ENCODE data around the gene LRP2.

Gene LRP2

DNA sequence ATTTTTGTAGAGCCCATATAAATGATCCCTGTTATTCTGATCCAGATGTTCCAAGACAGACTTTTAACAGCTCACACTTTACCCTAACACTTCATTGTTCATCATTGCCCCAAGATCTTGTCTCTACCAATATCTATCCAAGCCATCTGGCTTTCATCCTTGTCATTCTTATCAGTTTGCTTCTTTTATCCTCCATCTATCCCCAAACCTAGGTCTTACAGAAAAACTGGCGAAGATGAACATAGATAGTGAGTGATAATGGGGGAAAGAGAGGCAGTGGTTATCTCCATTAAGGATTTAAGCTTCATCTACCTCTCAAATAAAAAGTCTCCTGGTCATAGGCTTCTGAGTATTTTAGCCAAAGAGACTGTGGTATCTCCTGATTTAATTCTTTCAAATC, 203.5 kb downstream of the LRP2 start:
- Histone ChIP-seq H3K79me2 (ENCODE audit: insufficient read depth, low read depth) (no peaks in the 10 kb centered on the region), H2AFZ (ENCODE audit: low read depth) (no peak overlapping the region), H3K4me1 (ENCODE audit: low read depth, poor library complexity, severe bottlenecking) (no peaks in the 10 kb centered on the region), H3K27ac (no peak overlapping the region), H3K9ac (no peak overlapping the region), H4K20me1 (ENCODE audit: insufficient read depth) (no peaks in the 10 kb centered on the region), H3K4me3 (IDR thresholded peaks at IDR 0.05; ENCODE audit: insufficient read depth, low read depth, low read length) (no peak overlapping the region), H3K36me3 (ENCODE audit: insufficient read depth) (no peaks in the 10 kb centered on the region), H3K4me2 (no peak overlapping the region), H3K27me3 (ENCODE audit: insufficient read depth, low read depth) (no peaks in the 10 kb centered on the region)
- TF ChIP-seq, protein P1, sequence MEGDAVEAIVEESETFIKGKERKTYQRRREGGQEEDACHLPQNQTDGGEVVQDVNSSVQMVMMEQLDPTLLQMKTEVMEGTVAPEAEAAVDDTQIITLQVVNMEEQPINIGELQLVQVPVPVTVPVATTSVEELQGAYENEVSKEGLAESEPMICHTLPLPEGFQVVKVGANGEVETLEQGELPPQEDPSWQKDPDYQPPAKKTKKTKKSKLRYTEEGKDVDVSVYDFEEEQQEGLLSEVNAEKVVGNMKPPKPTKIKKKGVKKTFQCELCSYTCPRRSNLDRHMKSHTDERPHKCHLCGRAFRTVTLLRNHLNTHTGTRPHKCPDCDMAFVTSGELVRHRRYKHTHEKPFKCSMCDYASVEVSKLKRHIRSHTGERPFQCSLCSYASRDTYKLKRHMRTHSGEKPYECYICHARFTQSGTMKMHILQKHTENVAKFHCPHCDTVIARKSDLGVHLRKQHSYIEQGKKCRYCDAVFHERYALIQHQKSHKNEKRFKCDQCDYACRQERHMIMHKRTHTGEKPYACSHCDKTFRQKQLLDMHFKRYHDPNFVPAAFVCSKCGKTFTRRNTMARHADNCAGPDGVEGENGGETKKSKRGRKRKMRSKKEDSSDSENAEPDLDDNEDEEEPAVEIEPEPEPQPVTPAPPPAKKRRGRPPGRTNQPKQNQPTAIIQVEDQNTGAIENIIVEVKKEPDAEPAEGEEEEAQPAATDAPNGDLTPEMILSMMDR (conservative IDR thresholded peaks at IDR 0.05; ENCODE audit: low read depth, low read length) = no peak

DNA sequence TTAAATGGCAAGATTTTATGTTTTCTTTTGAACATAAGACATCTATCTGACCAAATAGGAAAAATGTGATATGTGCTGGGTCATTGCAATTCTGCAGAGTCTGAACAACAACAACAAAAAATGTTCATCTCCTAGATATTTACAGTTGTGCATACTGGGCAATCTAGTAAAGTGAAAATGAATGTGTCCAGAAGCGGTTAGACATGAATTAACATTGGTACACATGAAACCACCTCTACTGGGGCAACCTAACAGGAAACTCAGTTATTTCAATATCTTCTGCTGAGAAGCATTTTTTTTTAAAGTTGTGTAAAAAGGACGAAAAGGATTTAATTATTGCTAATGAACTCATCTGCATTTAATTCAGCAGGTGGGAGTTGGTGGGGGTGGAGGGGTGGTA, 216.1 kb downstream of the LRP2 start:
- Histone ChIP-seq H3K4me1 (ENCODE audit: low read depth, poor library complexity, severe bottlenecking) (no peaks in the 10 kb centered on the region), H3K4me3 (IDR thresholded peaks at IDR 0.05; ENCODE audit: insufficient read depth, low read depth, low read length) (no peak overlapping the region), H2AFZ (ENCODE audit: low read depth) (no peak overlapping the region), H3K4me2 (no peak overlapping the region), H3K27ac (no peak overlapping the region), H4K20me1 (ENCODE audit: insufficient read depth) (no peaks in the 10 kb centered on the region), H3K27me3 (ENCODE audit: insufficient read depth, low read depth) (no peaks in the 10 kb centered on the region), H3K9ac (no peak overlapping the region), H3K36me3 (ENCODE audit: insufficient read depth) (no peaks in the 10 kb centered on the region), H3K79me2 (ENCODE audit: insufficient read depth, low read depth) (no peaks in the 10 kb centered on the region)
- TF ChIP-seq, protein P1 (conservative IDR thresholded peaks at IDR 0.05; ENCODE audit: low read depth, low read length) = no peak

DNA sequence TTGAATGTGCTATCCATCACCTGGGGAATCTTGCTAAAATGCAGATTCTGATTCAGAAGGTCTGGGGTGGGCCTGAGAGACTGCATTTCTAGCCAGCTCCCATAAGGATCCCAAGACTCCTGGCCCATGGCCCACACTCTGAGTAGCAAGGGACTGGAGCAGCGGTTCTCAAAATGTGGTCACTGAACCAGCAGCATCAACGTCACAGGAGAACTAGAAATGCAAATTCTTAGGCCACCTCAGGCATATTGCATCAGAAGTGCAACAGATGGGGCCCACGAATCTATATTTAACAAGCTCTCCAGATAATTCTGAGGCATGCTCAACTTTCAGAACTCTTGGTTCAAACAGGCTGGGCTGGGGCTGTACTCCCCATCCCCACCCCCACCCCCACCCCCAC, 218.3 kb downstream of the LRP2 start:
- Histone ChIP-seq H3K79me2 (ENCODE audit: insufficient read depth, low read depth) (no peaks in the 10 kb centered on the region), H3K4me3 (IDR thresholded peaks at IDR 0.05; ENCODE audit: insufficient read depth, low read depth, low read length) (no peak overlapping the region), H3K4me2 (no peak overlapping the region), H2AFZ (ENCODE audit: low read depth) (no peak overlapping the region), H3K4me1 (ENCODE audit: low read depth, poor library complexity, severe bottlenecking) (no peaks in the 10 kb centered on the region), H3K9ac (no peak overlapping the region), H3K27me3 (ENCODE audit: insufficient read depth, low read depth) (no peaks in the 10 kb centered on the region), H3K36me3 (ENCODE audit: insufficient read depth) (no peaks in the 10 kb centered on the region), H3K27ac (no peak overlapping the region), H4K20me1 (ENCODE audit: insufficient read depth) (no peaks in the 10 kb centered on the region)
- TF ChIP-seq, protein P1 (conservative IDR thresholded peaks at IDR 0.05; ENCODE audit: low read depth, low read length) = no peak

DNA sequence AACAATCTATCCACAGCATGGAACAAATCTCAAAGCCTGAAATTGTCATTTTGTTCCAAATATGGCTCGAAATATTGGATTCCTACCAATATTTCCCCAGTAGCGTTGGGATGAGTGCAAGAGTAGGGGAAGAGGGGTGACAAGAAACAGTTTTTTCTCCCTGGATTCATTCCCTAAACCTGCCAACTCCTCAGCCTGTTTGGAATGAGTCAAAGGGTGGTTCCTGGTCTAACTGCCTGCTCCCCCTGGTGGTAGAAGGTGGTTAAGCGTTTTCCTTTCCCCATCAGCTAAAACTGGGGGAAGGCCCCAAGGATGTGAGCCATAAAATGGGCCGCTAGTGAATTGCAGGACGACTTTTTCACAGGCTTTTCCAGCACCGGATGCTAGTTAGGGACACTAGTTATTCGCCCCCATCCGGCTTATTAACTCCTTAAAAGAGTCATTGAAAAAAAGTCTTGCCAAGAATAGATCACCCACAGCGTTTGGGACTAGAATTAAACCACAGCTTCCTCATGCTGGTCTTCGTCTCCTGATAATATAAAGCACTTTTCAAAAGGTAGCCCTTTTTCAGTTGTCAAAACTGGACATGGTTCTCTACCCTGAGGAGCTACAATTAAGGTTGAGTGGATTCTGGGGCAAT, 220.5 kb downstream of the LRP2 start:
- Histone ChIP-seq H2AFZ (ENCODE audit: low read depth) (no peak overlapping the region; the same call in 1 of the 2 replicates), H3K27me3 (ENCODE audit: insufficient read depth, low read depth) (no peaks in the 10 kb centered on the region), H3K4me1 (ENCODE audit: low read depth, poor library complexity, severe bottlenecking) (no peaks in the 10 kb centered on the region), H3K4me3 (IDR thresholded peaks at IDR 0.05; ENCODE audit: insufficient read depth, low read depth, low read length) (no peak overlapping the region), H3K79me2 (ENCODE audit: insufficient read depth, low read depth) (no peaks in the 10 kb centered on the region), H3K9ac (no peak overlapping the region), H4K20me1 (ENCODE audit: insufficient read depth) (no peaks in the 10 kb centered on the region), H3K27ac (no peak overlapping the region), H3K36me3 (ENCODE audit: insufficient read depth) (no peaks in the 10 kb centered on the region), H3K4me2 (no peak overlapping the region)
- TF ChIP-seq, protein P1 (conservative IDR thresholded peaks at IDR 0.05; ENCODE audit: low read depth, low read length) = peak; percentile 87
